ENCODE measurements around the gene CHMP2A.
A peak's percentile ranks its signal among the peaks of the same experiment; 100 is the strongest.
"Not testable (repeated sequence)": the region's sequence is repeated elsewhere in the genome, so short reads cannot be mapped to it uniquely, and the experiment has no call there.

CHMP2A gene

DNA sequence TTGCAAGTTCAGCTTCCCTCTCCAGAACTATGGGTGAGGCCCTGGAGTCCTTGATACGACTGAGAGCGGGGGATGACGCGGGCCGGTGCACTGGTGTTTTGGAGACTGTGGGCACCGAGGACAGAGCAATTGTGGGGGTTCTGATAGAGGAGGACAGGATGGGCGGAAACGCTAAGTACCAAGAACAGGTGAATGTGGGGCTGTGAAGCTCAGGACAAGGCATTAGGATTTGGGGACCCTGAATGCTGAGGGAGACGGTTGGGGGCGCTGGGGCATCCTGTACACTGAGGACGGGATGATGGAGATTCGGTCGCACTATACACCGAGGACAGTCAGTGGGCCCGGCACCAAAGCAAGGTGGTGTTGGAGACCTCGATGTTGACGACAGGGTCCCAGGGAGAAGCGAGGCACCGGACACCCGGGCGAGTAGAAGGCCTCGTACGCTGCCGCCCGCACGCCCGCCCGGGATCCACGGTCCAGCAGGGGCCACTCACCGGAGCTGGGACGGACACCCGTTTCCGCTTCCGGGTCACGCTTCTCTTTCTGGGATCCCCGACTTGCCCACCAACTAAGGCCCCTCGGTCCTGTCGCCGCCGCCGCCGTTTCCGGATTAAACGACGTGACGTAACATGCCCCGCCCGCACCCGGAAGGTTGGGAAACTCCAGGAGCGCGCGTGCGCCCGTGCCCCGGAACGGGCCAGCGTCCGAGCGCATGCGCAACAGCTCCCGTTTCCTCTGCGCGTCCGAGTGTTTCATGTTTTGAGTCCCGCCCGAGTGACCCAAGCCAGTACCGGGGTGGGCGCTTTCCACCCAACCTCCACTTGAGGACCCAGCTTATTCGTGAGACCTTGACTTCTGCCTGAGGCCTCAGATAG lies at the start of gene CHMP2A:
TSS of gene CHMP2A (minus strand) at position 612 of the 875 bp plus-strand sequence. CDS start 893 bp downstream, outside the sequence.
- peak; percentile 96 to 98 for DNase-seq (ENCODE audit: low read depth in 1 of 2, low spot score in 1 of 2)

DNA sequence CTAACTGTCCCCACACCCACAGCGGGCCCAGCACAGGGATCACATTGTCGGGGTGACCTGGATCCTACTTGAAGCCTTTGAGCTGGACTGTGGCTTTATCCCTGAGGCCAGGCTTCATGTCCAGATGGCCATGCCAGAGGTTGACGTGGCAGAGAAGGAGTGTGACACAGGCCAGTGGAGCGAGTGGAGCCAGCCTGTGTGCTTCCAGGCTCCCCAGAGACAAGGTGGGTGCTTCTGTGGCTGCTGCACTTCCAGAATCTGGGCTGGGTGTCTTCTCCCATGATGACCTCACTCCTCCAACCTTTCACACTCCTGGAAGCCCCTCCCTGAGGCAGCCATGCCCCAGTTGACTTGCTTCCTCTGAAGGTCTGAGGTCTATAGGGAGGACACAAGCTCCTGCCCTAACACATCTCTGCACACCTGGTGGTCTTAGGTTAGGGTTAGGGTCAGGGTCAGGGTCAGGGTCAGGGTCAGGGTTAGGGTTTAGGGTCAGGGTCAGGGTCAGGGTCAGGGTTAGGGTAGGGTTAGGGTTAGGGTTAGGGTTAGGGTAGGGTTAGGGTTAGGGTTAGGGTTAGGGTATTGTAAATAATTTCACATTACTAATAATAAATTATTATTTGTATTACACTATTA lies 31.3 kb upstream of the CHMP2A start:
- no peak for DNase-seq (ENCODE audit: low read depth in 1 of 2, low spot score in 1 of 2)

DNA sequence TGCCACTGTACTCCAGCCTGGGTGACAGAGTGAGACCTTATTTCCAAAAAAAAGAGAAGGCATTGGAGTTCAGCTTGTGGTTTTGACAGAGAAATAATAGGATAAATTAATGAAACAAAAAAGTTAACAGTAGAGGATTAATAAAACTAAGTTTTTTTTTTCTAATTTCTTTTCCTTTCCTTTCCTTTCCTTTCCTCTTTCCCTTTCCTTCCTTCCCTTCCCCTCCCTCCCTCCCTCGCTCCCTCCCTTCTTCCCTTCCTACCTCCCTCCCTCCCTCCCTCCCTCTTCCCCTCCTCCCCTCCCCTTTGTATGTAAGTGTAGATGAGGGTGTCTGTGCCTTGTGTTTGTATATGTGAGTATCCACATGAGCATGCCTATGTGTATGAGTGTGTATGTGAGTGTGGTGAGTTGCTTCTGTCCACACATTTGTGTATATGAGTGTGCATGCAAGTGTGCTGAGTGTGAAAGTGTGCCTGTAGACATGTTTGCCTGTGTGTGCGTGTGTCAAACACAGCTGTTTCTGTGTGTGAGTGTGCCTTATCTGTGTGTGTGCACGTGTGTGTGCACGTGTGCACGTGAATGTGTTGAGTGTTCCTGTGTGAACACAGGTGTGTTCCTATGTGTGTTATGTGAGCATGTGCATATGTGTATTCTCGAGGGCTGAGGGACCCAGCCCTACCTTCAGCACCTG lies 30.7 kb upstream of the CHMP2A start:
- DNase-seq (ENCODE audit: low read depth in 1 of 2, low spot score in 1 of 2): no peak

DNA sequence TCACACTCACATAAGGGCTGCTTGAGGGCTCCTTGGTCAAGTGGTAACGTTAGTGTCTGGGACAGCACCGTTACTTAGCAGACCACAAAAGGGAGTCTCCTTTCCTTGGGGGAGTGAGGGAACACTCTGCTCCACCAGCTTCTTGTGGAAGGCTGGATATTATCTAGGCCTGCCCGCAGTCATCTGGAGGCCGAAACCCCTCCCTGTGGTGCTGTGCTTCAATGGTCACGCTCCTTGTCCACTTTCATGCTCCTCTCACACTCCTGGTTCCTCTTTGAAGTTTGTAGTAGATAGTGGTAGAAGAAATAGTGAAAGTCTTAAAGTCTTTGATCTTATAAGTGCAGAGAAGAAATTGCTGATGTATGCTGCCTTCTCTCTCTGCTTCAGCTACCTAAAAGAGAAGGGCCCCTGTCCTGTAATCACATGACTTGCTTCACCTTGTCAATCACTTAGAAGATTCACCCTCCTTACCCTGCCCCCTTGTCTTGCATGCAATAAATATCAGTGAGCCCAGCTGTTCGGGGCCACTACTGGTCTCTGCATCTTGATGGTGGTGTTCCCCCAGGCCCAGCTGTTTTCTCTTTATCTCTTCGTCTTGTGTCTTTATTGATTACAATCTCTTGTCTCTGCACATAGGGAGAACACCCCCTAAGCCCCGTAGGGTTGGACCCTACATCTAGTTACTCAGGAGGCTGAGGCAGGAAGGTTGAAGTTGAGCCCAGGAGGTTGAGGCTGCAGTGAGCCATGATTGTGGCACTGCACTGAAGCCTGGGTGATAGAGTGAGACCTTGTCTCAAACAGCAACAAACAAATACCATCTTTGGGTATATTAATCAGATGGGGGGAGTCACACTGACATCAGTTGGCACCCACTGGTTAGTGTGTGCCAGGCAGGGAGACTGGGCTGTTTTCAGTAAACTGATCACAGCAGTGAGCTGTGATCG lies 29.9 kb upstream of the CHMP2A start:
- DNase-seq (ENCODE audit: low read depth in 1 of 2, low spot score in 1 of 2): no peak

DNA sequence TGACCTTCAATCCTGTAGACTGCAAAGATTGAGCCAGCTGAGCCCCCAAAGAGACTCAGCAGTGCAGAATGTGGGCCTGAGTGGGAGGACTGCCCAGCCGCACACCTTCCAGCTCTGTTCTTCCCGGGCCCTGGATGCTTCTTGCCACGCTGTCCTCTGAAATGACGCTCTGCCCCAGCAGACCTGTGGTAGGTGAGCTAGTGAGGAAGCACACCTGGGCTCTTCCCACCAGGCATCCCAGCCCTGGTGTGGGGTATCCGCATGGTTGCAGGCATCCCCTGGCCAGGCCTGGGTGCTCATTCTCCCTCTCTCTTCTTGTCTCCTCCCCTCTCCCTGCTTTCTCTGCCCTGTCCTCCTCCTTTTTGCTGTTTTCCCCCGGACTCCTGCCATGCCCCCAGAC lies 28.1 kb upstream of the CHMP2A start:
- DNase-seq (ENCODE audit: low read depth in 1 of 2, low spot score in 1 of 2): no peak

DNA sequence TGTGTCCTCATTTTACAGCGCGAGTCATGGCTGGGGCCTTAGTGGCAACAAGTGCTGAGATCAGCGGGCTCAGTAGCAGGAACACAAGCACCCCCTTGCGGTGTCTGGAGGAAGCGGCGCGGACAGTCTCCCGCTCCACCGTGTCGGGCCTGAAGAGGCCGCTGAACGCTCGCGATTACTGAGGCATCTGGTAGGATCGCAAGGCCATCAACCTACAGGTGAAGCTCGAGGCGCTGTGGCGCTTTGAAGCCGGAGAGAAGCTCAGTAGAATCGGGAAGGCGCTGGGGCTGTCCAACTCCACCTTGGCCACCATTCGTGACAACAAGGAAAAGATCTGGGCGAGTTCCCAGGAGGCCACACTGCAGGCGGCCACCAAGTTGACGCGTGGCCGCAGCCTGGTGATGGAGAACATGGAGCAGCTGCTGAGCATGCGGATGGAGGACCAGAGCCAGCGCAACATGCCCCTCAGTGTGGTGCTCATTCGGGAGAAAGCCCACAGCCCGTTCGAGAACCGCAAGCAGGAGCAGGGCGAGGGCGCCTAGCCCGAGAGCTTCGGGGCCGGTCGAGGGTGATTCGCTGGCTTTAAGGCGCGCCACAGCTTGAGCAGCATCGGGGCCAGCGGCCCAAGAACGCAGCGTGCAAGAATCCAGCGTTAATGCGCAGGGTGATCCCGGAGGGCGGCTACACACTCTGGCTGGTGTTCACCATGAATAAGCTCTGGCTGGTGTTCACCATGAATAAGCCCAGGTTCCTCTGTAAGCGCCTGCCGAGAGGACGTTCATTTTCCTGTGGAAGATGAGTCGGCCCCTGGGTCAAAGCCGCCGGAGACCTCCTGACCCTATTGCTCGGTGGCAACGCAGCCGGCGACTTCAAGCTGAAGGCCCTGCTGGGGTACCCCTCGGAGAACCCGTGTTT lies 26.6 kb upstream of the CHMP2A start:
- DNase-seq (ENCODE audit: low read depth in 1 of 2, low spot score in 1 of 2): peak; percentile 83 to 86

DNA sequence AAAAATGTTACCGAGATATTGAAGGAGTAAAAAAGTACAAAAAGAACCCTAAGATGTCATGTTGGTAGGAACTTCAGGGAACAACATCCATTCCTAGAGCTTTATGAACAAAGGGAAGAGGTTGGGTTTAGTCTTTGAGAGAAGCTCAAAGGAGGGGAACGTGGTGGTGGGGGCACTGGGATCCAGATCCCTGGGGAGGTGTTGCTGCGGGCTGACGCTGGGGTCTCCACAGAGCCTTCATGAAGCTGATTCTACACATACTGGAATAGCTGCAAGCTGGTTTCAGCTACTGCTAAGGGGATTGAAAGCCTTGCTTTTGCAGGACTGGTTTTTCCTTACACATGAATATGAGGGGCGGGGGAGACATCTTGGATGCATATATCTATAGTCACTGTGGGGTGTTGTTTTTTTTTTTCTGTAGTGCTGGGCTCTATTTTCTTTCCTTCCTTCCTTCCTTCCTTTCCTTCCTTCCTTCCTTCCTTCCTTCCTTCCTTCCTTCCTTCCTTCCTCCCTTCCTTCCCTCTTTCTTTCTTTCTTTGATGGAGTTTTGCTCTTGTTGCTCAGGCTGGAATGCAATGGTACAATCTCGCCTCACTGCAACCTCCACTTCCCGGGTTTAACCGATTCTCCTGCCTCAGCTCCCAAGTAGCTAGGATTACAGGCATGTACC lies 24.7 kb upstream of the CHMP2A start:
- DNase-seq (ENCODE audit: low read depth in 1 of 2, low spot score in 1 of 2): no peak

DNA sequence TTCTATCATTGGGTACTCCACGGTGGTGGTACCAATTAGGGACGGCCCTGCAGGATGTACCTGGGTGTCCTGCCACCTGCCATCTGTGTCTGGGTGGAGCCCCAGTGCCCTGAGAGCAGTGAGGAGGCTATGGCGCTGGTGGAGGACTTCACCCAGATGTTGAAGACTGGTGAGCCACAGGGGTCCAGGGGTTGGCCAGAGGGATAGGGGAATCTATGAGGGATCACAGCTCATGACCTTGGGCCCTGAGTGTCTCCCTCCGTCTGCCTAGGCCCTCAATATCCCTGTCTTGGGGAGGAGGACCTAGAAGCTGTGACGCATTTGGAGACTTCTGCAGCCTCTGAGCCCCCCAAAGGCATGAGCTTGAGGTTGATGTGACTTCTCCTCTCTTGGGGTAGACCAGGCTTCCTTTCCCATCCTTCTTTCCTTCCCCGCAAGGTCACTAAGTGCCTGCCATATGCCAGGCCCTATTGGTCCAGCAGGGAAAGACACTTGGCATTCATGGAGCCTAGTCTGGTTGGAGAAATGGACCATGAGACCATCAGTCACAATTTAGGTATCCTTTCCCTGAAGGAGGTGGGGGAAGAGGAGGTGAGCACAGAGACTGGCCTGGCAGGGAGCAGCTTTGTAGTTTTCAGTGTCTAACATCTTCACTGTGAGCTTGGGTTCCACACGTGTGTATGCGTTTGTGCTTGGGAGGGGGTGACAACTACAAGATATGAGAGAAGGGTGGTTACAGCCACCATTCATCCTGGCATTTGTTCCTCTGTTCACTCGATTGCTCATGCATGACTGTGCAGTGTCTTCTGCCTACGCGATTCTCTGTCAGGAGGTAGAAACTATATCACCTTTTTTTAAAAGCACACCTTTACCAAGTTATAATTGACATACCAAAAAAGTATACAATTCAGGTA lies 23.4 kb upstream of the CHMP2A start:
- DNase-seq (ENCODE audit: low read depth in 1 of 2, low spot score in 1 of 2): no peak

DNA sequence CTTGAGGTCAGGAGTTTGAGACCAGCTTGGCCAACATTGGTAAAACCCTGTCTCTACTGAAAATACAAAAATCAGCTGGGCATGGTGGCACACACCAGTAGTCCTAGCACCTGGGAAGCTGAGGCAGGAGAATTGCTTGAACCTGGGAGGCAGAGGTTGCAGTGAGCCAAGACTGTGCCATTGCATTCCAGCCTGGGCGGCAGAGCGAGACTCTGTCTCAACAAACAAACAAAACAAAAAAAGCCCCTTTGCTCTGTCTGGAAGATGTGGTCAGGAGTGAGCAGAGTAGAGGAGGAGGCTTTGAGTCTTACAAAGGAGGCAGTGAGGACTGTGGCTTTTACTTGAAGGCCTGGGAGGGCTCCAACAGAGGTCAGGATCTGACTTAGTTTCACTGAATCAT lies 22.7 kb upstream of the CHMP2A start:
- not testable (repeated sequence) for DNase-seq (ENCODE audit: low read depth in 1 of 2, low spot score in 1 of 2)

DNA sequence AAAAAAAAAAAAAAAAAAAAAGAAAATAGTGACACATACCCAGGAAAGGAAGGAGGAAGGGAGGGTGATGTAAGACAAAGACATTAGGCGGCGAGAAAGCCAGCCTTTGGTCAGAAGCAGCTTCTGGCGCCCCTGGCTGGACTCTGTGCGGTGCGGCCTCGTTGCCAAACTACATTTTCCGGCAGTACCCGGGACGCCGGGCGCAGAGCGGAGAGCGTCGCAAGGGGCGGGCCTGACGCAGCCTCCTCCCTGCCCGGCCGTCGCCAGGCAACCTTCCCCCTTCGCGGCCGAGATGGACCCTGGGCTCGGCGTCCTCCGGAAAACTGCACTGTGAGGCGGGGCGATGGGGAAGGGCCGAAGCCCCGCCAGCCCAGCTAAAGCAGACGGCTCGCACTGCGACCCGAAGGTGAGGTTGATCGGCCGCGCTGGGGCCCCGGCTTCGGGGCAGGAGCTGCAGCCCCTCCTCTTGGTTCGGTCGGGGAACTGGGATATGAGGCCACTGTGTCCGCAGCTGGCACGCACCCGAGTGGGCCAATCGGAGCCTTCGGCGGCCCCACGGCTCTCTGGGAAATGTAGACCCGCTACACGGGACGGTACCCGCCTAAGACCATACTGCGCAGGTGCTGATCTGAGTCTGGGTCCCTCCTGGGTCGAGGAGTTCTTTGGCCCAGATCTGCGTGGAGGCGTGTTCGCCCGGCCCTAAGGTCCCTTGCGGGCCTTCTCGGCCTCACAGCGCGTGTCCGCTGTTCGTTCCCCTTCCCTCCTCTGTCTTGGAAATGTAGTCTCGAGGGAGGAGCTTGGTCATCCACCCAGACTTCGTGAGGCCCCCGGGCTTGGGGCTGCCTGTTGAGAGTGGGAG lies 20.5 kb upstream of the CHMP2A start:
- peak; percentile 61 to 72 for DNase-seq (ENCODE audit: low read depth in 1 of 2, low spot score in 1 of 2)

DNA sequence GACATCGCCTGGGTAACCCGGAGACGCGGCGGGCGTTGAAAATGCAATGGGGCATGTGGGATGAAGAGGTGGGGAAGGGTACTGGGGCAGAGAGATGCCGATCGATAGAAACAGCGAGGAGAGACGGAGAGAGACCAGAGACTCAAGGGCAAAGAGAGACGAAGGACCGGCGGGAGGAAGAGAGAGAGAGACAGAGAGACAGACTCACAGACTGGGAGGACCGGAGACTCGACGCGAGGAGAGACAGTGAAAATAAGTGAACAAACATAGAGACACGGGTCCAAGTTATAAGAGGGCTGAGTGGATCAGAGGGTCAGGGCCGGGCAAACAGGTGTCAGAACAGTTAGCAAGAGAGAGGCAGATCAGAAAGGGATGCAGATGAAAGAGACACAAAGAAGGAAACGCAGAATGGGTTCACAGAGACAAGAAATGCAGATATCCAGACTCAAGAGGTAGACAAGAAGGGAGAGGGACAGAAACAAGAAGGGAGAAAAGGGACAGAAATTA lies 18.8 kb upstream of the CHMP2A start:
- no peak for DNase-seq (ENCODE audit: low read depth in 1 of 2, low spot score in 1 of 2)

DNA sequence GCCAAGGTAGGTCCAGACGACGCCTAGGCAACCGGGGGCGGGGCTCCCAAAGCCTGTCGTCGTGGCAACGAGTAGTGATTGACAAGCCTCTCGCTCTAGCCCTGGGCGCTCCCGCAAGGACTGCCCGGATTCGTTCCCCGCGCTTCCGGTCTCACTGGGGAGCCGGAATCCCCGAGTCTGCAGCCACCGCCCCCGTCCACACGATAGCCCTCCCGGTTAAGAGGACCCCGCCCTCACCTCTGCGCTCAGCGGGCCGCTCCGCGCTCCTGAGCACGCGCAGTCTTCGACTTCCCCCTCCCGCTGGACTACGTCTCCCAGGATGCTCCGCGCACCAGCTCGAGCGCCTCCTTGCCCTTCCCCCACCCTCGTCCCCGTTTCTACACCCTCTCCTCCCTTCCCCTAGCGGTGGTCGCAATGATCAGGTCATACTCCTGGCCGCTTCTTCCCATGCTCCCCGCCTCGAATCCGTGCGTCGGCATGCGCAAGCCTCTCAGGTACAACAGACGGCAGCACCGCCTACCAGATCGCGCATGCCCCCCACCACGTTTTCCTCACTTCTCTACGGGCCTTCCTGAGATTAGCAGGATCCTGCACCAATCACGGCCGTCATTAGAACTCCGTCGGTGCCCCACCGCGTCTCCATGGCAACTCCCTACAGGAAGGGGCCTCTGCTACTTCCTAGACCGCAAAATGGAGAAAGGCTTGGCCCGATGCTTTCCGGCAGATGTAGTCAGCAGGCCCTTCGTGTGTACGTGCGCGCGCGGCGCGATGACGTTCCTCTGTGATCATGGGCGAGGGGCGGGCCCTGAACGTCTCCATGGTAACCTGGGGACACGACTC lies 18.1 kb upstream of the CHMP2A start, which contains the start of gene MZF1:
TSS of gene MZF1 (minus strand) at position 518 of the 840 bp plus-strand sequence. CDS start 1,946 bp downstream, outside the sequence.
- DNase-seq (ENCODE audit: low read depth in 1 of 2, low spot score in 1 of 2): peak; percentile 97 to 100

DNA sequence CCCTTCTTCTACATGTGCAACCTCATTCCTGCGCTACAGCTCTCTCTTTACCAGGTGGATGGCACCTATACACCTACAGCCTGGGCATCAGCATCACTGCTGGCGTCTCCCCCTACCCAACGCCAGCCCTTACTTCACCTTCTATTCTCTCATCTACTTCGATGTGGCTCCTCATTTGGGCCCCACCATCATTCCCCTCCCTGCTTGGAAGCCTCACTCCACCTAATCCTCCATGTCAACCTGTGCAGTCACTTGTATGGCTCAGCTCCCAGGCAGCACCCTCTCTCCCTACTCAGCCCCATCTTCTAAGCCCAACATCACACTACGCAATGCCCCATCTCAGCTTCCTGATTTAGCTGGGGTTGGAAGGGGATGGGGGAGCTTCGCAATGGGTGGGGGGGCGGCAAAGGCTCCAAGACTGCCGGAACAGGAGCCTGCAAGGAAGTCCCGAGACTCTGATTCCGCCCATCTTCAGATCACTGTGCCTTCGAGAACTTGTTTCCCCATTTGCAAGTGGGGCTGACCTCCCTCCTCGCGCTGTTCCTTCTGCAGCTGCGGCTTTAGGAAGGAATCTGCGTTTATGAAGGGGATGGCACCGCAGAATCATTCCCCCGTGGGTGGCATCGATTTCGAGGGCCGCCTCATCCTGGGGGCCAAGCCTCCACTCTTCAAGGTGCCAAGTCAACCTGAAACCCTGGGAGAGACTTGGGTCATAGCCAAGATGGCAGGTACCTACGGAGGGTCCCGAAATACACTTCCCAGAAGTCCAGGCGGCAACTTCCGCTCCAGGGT lies 17.3 kb upstream of the CHMP2A start:
- no peak for DNase-seq (ENCODE audit: low read depth in 1 of 2, low spot score in 1 of 2)

DNA sequence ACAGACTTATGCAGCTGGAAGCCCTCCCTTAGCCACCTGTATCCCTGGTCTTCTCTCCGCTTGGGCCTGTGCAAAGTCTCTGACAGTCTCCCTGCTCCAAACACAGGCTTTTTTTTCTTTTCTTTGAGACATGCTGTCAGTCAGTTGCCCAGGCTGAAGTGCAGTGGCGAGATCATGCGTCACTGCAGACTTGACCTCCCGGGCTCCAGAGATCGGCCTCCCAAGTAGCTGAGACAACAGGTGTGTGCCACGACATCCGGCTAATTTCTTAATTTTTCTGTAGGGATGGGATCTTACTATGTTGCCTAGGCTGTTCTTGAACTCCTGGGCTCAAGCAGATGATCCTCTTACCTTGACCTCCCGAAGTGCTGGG lies 16.7 kb upstream of the CHMP2A start:
- DNase-seq (ENCODE audit: low read depth in 1 of 2, low spot score in 1 of 2): no peak
